Measurements from ENCODE around the gene ST6GALNAC3.
A peak's percentile ranks its signal among the peaks of the same experiment; 100 is the strongest.

ST6GALNAC3 gene

DNA sequence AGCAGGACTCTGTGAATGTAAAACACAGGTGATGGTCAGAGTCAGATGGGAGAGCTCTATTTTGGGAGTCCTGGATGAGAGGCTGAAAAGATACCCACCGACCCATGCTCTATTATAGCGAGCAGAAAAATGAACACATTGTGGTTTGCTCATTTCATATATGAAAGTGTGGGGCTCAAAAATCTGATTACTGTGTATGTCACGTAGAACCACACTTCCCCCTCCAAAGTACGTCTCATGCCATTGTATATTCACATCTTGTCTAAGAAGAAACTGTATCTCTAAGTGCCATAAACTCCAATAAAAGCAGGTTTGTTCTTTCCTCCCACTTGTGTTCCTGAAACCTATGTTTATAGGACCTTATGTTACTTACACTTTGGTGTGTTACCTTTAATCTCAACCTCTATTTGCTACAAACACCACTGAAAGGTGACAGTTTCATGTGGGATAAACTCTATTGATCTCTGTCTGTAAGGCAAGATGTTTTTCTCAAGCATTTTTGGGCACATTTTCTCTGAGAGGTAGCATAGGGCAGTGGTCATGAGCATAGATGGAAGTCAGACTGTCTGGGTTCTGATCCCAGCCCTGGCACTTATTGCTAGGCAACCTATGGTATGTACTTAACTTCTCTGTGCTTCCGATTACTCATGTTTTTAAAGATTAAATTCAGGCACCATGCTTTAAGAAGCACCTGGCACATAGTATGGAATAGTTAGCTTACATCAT is 214.4 kb downstream of the ST6GALNAC3 start:
- no peak for DNase-seq (ENCODE audit: low read depth)

GRCh38 chr1:76289692-76290091 is 215.1 kb downstream of the ST6GALNAC3 start:
- no peak for DNase-seq (ENCODE audit: low read depth)

- no peak for DNase-seq (ENCODE audit: low read depth)
Measured at GRCh38 chr1:76290271-76290670, 215.7 kb downstream of the ST6GALNAC3 start.

DNA sequence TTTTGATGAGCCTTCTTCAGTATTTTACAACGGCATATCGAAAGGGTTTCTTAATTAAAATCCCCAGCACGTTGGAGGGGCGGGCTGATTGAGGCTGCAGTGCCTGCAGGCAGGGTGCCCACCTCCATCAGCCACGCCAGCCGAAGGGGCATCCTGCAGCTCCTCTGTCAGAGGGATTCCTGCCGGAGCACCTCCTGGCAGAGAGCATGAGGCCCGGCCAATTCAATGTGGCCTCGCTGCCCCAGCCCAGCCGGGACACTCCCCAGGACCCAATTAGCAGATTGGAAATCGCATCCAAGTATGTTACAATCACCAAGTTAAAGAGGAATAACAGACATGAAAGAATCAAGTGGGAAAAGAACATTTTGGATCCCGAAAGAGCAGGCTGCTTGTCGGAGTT is 216.6 kb downstream of the ST6GALNAC3 start:
- DNase-seq (ENCODE audit: low read depth): no peak

- DNase-seq (ENCODE audit: low read depth): no peak
Measured at GRCh38 chr1:76291737-76292136, 217.2 kb downstream of the ST6GALNAC3 start.

GRCh38 chr1:76292418-76293184 is 218.1 kb downstream of the ST6GALNAC3 start:
- no peak for DNase-seq (ENCODE audit: low read depth)

- DNase-seq (ENCODE audit: low read depth): no peak
Measured at GRCh38 chr1:76293831-76294230, 219.3 kb downstream of the ST6GALNAC3 start.

DNA sequence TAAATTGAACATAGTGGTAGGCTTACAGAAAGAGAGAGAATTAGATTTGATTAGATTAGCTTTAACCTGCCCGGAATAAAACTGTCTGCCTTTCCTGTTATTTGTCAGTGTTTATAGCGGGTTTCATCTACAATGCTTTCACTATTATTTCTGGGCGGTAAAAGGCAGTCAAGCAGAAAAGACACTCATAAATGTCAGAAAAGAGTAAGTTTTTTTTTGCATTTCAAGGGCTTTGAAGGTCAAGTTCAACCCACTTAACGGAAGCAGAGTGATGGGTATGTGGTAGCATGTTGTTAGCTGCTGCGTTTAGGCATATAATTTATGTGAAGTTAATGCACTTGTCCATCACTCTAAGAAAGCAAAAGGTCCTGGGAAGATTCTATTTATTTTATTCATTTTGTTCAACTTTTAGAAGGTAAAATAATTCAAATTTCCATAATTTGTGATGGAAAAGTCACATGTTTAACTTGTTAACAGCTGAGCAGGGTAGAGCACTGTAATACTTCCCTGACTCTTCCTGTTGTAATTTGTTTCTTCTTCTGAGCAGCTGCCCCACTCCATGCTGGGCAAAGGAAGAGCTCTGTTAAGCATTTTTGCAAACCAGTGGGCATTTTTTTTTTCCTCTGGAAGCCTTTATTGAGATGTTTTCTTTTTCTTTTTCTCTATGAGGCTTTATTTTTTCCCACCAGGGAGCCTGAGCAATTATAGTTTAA is 220.1 kb downstream of the ST6GALNAC3 start:
- DNase-seq (ENCODE audit: low read depth): no peak

GRCh38 chr1:76298399-76298798 is 223.9 kb downstream of the ST6GALNAC3 start:
- no peak for DNase-seq (ENCODE audit: low read depth)

DNA sequence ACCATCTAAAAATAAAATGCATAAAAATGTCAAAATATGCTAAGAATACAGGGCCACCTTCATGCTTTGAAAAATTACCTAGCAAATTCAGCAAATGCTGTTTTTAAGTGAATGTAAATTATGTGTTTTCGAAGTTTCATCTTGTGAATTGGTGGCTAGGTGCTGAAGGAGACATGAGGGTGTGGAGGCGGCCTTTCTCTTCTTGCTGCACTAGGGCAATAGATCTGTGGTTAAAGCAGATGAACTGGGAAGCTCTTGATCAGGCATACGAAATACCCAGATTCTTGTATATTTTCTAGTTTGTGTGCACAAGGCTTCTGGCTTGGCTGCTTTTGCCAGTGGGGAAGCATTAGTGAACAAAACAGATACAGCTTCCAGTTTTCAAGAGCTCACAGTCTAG is 224.5 kb downstream of the ST6GALNAC3 start:
- DNase-seq (ENCODE audit: low read depth): no peak

DNA sequence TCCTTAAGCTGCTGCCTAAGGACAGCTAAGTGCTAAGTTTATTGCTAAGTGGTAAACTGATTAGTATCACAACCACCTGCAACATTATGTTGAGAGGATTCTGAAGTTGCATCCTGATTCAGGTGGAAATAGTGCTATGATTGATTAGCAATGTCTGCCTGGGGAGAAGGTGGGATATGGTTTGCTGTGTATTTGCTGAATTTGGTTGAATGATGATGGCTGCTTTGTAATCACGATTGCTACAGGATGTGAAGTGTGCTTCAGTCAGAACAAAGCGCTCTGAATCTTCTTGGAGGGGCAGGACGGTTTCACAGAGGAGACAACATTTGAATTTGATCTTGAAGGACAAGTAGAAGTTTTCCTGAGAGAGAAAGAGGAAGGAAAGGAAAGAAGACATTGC is 226.0 kb downstream of the ST6GALNAC3 start:
- no peak for DNase-seq (ENCODE audit: low read depth)

DNA sequence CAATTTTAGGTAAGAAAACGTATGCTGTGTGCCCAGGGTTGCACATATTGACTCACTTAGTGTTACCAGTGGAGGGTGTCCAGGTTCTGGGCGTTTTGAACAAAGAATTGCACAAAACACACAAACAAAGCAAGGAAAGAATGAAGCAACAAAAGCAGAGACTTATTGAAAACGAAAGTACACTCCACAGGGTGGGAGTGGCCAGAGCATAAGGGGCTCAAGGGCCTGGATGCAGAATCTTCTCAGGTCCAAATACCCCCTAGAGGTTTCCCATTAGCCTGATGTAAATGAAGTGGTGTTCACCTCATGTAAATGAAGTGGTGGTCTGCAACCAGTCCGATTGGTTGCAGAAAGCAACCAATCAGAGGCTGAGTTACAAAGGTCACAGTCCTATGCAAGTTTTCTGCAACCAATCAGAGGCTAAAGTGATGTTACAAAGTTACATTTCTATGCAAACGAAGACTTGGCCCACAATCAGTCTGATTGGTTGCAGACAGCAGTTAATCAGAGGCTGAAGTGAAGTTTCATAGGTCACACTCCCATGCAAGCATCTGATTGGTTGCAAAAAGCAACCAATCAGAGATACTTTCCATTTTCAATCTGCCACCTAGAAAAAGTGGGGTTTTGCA is 228.3 kb downstream of the ST6GALNAC3 start:
- no peak for DNase-seq (ENCODE audit: low read depth)

DNA sequence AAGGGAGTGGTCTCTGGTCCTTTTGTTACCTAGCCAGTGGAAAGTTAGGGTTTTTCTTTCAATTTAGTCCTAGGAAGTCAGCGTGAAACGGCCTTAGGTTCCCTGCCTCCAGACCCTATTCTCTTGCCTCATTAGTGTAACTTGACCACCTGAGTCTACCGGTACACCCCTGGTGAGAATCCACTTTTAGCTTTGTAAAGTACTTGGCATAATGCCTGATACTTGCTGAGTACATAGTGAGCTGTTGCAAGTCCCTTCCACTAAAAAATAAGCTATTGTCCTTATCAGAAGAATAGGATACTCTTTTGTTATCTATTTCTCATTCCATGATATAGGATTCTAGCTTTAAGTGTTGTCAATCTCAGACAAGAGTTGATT is 228.8 kb downstream of the ST6GALNAC3 start:
- DNase-seq (ENCODE audit: low read depth): no peak

DNA sequence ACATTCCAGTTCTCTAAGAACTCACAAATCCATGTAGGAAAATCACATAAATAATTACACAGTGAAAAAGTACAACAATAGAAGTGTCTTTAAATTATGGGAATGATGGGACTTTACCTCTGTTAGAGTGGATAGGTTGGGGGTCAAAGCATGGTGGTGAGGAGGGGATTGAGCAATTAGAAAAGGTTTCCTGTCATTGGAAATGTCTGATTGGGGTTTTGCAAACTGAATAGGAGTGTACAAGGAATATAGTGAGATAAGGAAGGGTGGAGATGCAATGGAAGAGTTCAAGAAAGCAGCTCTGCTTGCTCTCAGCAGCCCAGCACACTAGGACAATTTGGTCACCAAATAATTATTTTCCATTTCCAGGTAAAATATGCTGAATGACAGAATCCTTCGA is 238.8 kb downstream of the ST6GALNAC3 start:
- no peak for DNase-seq (ENCODE audit: low read depth)

- DNase-seq (ENCODE audit: low read depth): no peak
Measured at GRCh38 chr1:76314730-76315129, 240.2 kb downstream of the ST6GALNAC3 start.

GRCh38 chr1:76317299-76317900 is 242.9 kb downstream of the ST6GALNAC3 start:
- DNase-seq (ENCODE audit: low read depth): no peak

DNA sequence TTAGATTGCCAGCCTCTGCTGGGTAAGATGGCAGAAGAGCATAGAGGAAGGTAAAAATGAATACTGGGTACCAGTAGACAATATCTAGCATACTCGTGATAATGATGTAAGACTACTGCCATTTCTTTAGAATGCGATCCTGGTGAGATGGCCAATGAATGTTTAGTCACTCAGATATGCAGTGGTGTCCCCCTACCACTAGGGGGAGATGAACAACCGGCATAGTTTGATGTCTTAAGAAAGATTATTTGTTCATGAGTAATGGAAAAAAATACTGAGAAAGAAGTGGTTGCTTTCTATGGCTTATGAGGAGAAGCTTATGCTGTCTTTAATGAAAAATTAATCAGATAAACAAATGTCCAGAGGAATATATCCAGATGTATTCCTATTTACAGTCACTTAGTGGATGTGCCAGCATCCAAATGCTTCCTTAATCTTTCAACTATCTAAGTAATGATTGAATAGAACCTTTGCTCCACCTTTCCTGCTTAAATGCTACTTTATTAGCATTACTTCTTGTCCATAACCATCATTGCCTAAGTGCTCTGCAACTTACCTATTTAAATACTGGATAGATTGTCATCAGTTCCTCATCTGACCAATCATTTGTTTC is 256.6 kb downstream of the ST6GALNAC3 start:
- peak; percentile 32 for DNase-seq (ENCODE audit: low read depth)

DNA sequence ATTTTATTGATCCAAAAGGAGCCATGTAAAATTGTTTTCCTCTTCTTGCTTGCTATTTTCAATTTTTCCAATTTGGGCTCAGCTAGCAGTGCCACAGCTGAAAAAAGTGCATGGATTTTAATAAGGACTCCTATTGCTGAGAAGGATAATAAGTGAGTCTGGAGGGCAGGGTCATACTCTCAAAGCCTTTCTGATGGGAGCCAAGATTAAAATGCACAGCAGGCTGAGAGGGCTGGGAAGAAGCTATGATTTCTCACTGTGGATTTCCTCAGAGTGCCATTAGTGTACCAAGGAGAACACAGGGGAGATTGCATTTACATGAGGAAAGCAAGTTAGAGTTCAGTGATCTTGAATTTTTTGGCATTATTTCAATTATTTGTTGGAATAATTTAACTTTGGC is 261.3 kb downstream of the ST6GALNAC3 start:
- no peak for DNase-seq (ENCODE audit: low read depth)

- DNase-seq (ENCODE audit: low read depth): no peak
Measured at GRCh38 chr1:76336931-76337371, 262.4 kb downstream of the ST6GALNAC3 start.

- no peak for DNase-seq (ENCODE audit: low read depth)
Measured at GRCh38 chr1:76337542-76338219, 263.1 kb downstream of the ST6GALNAC3 start.

GRCh38 chr1:76340056-76340455 is 265.5 kb downstream of the ST6GALNAC3 start:
- no peak for DNase-seq (ENCODE audit: low read depth)

Data from stimulated activated CD4-positive, alpha-beta T cell treated with anti-CD3 and anti-CD28 coated beads, Interleukin-2, amount 100 ng/mL, for 4 hours (primary cell).